Ovary (tissue), 3 donors: ENCODE data around the gene PDE5A.

Experiments
- CTCF ChIP-seq, 3 donors: fragments of 450-650 bp in 2 of 3; fragments of 200-600 bp in 1 of 3; IDR thresholded peaks; one replicate each; pipeline versions ENCODE4 v1.5.1 to v1.8.0; 2016 to 2022; ENCODE audit warnings: antibody characterized with exemption in 3 of 3, mild to moderate bottlenecking in 1 of 3
- POLR2A ChIP-seq: fragments of 450-650 bp; IDR thresholded peaks from one replicate; pipeline ENCODE4 v1.6.1; 2017; ENCODE audit warnings: antibody characterized with exemption, mild to moderate bottlenecking, moderate library complexity
- donor health status: DM: no; HTN: no; CAD: no.

DNA sequence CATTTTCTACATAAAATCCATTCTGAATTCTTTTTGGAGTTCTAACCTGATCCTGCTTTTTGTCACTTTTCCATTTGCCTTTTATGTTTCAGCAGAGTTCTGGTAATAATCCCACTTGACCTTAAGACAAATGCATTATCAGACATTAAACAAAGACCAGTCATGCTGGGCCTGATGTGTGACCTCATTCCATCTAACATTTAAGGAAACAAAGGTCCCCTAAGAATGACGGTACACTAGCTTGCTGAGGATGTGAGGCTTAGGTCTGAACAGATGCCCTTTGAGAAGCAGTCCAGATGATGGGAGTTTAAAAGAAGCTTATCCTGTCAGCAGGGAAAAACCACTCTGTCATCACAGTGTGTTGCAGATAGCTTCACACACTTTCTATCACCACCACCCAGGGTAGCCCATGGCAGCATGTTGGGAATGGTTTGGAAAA is 38.1 kb upstream of the PDE5A start:
- no peak for TF ChIP-seq POLR2A
- TF ChIP-seq CTCF (IDR thresholded peaks at IDR 0.05), result no peak
